ENCODE data around the gene PLEKHO2.

PLEKHO2 gene

DNA sequence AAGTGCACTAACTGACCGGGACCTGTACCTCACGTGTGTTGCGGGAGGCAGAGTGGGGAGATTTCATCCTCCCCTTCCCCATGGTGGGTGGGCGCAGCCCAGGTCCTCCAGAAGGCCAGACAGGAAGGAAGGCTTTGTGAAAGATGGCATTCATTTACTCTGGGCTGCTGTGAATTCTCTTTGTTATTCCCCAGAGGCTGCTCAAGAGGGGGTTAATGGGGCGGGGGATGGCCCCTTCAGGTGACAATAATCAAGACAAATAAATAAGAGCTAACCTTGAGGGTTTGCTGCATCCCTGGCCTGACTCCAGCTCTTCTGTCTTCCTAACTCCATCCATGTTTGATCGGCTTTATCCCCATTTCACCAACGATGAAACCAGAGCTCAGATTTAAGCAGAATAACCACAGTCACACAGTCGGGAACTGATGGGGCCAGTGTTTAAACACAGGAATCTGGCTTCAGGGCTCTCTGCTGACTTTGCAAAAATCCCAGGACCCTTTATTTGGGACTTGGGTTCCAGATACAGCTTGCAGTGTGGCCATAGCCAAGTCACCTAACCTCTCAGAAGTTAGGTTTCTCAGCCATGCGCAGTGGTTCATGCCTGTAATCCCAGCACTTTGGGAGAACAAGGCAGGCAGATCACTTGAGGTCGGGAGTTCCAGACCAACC lies 32.8 kb upstream of the PLEKHO2 start:
- peaks cover 16% of the 10 kb centered on the region for H3K4me1 ChIP-seq (ENCODE audit: control insufficient read depth, low read length)
- H3K4me2 ChIP-seq (ENCODE audit: low read length) = no peak overlapping the region
- H4K20me1 ChIP-seq (ENCODE audit: control insufficient read depth, insufficient read depth, low read depth, low read length) = no peaks in the 10 kb centered on the region

DNA sequence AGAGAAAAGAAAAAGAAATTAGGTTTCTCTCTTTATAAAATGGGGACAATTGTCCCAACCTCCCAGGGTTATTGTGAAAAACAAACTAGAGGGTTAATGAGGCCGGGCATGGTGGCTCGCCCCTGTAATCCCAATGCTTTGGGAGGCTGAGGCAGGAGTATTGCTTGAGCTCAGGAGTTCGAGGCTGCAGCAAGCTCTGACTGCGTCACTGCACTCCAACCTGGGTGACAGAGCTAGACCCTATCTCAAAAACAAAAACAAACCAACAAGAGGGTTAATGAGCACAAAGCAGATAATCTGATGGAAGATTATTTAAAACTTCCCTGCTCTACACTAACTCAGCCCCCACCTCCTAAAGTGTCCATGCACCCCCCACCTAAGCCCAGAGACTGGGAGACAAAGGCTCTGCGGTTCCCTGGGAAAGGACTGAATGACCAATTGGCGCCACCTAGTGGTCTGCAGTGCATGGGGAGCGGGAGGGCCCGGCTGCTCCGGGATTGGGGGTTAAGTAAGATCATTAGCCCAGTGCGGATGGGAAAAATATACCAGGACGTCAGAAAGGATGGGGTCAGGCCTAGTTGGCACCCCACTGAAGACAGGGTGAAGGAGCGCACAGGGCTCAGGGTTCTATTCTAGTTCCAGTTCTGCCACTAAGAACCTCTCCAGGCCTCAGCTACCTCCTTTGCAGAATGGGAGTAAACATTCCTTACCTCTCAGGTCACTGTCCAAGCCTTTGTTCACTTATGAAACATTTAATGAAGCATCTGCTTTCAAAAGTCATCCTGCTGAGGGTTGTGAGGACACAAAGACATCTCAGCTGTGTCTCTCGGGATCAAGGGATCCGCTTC lies 31.8 kb upstream of the PLEKHO2 start:
- no peak overlapping the region for H3K4me2 ChIP-seq (ENCODE audit: low read length)
- TF ChIP-seq, protein P1, sequence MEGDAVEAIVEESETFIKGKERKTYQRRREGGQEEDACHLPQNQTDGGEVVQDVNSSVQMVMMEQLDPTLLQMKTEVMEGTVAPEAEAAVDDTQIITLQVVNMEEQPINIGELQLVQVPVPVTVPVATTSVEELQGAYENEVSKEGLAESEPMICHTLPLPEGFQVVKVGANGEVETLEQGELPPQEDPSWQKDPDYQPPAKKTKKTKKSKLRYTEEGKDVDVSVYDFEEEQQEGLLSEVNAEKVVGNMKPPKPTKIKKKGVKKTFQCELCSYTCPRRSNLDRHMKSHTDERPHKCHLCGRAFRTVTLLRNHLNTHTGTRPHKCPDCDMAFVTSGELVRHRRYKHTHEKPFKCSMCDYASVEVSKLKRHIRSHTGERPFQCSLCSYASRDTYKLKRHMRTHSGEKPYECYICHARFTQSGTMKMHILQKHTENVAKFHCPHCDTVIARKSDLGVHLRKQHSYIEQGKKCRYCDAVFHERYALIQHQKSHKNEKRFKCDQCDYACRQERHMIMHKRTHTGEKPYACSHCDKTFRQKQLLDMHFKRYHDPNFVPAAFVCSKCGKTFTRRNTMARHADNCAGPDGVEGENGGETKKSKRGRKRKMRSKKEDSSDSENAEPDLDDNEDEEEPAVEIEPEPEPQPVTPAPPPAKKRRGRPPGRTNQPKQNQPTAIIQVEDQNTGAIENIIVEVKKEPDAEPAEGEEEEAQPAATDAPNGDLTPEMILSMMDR (IDR thresholded peaks at IDR 0.05; ENCODE audit: low read depth, low read length, poor library complexity, severe bottlenecking) = peak; percentile 97
- no peak for TF ChIP-seq EZH2phosphoT487 (IDR thresholded peaks at IDR 0.05; ENCODE audit: borderline replicate concordance, low read length)
- no peaks in the 10 kb centered on the region for H3K9me2 ChIP-seq (replicated peaks; ENCODE audit: control insufficient read depth, low read length)
- peaks cover 6% of the 10 kb centered on the region; the same call in 1 of the 2 replicates for H3K27me3 ChIP-seq (ENCODE audit: control insufficient read depth, low read length)
- H3K4me3 ChIP-seq (ENCODE audit: low read length) = no peak overlapping the region
- H3K36me3 ChIP-seq (ENCODE audit: control insufficient read depth, low read length) = no peaks in the 10 kb centered on the region
- H4K20me1 ChIP-seq (ENCODE audit: control insufficient read depth, insufficient read depth, low read depth, low read length) = no peaks in the 10 kb centered on the region
- H3K9me3 ChIP-seq (ENCODE audit: control insufficient read depth, insufficient read depth, low read length) = no peaks in the 10 kb centered on the region
- no peak overlapping the region for H3K27ac ChIP-seq (ENCODE audit: low read depth, low read length)
- H3K4me1 ChIP-seq (ENCODE audit: control insufficient read depth, low read length) = peaks cover 16% of the 10 kb centered on the region
- no peaks in the 10 kb centered on the region for H3K79me2 ChIP-seq (ENCODE audit: control insufficient read depth, low read length)
- 0 out of 2 replicates have a peak, but pooled peaks cover 7% of the 10 kb centered on the region for H3F3A ChIP-seq (ENCODE audit: control insufficient read depth, insufficient read depth)

More for the DNA sequence above, 32.8 kb upstream of the PLEKHO2 start:
- no peak overlapping the region for H3K4me3 ChIP-seq (ENCODE audit: low read length)
- no peak overlapping the region for H3K27ac ChIP-seq (ENCODE audit: low read depth, low read length)
- H3K9me3 ChIP-seq (ENCODE audit: control insufficient read depth, insufficient read depth, low read length) = no peaks in the 10 kb centered on the region
- no peaks in the 10 kb centered on the region for H3K9me2 ChIP-seq (replicated peaks; ENCODE audit: control insufficient read depth, low read length)
- peaks cover 6% of the 10 kb centered on the region; the same call in 1 of the 2 replicates for H3K27me3 ChIP-seq (ENCODE audit: control insufficient read depth, low read length)
- no peak for TF ChIP-seq EZH2phosphoT487 (IDR thresholded peaks at IDR 0.05; ENCODE audit: borderline replicate concordance, low read length)
- TF ChIP-seq, protein P1 (IDR thresholded peaks at IDR 0.05; ENCODE audit: low read depth, low read length, poor library complexity, severe bottlenecking) = no peak
- no peaks in the 10 kb centered on the region for H3K79me2 ChIP-seq (ENCODE audit: control insufficient read depth, low read length)
- no peaks in the 10 kb centered on the region for H3K36me3 ChIP-seq (ENCODE audit: control insufficient read depth, low read length)
- H3F3A ChIP-seq (ENCODE audit: control insufficient read depth, insufficient read depth) = 0 out of 2 replicates have a peak, but pooled peaks cover 5% of the 10 kb centered on the region

DNA sequence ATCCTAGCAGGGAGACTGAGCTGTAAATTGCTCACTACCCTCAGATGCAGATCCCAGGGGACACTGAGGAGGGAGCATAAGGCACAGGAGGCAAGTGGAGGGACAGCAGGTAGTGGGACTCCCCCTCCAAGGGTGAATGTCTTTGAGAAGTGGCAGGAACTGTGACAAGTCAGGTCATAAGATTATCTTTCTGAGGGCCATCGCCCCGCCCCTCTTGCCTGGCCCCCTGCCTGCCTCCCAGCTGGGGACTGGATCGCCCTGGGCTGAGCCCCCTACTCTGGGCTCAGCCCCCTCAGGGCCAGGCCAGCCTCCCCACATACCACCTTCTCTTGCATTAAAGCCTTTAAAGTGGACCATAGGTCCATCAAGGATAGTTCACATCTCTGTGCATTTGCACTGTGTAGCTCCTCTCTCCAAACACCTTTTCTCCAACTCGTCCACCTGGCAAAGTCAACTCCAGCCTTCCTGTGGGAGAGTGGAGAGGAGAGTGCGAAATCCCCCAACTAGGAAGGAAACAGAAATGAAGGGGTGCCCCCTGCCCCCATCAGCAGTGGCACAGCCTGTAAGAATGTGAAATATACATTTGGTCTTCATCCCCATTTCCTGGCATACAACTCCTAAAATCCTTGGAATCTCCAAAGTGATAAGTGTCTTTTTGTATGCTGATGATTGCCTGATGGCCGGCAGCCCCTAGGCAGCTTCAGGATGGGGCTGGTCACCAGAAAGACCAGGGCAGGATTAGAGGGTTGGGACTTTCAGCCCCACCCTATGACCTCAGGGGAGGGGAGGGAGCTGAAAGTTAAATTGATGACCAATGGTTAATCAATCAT lies 31.0 kb upstream of the PLEKHO2 start:
- no peak overlapping the region for H3K4me3 ChIP-seq (ENCODE audit: low read length)
- H3K4me2 ChIP-seq (ENCODE audit: low read length) = no peak overlapping the region
- peaks cover 1% of the 10 kb centered on the region; the same call in 1 of the 2 replicates for H3K36me3 ChIP-seq (ENCODE audit: control insufficient read depth, low read length)
- peaks cover 6% of the 10 kb centered on the region; the same call in 1 of the 2 replicates for H3K27me3 ChIP-seq (ENCODE audit: control insufficient read depth, low read length)
- H3K4me1 ChIP-seq (ENCODE audit: control insufficient read depth, low read length) = peaks cover 16% of the 10 kb centered on the region
- TF ChIP-seq EZH2phosphoT487 (IDR thresholded peaks at IDR 0.05; ENCODE audit: borderline replicate concordance, low read length) = no peak
- TF ChIP-seq, protein P1 (IDR thresholded peaks at IDR 0.05; ENCODE audit: low read depth, low read length, poor library complexity, severe bottlenecking) = no peak
- H4K20me1 ChIP-seq (ENCODE audit: control insufficient read depth, insufficient read depth, low read depth, low read length) = no peaks in the 10 kb centered on the region
- no peaks in the 10 kb centered on the region for H3K9me3 ChIP-seq (ENCODE audit: control insufficient read depth, insufficient read depth, low read length)
- no peaks in the 10 kb centered on the region for H3K9me2 ChIP-seq (replicated peaks; ENCODE audit: control insufficient read depth, low read length)
- H3K27ac ChIP-seq (ENCODE audit: low read depth, low read length) = no peak overlapping the region
- H3F3A ChIP-seq (ENCODE audit: control insufficient read depth, insufficient read depth) = 0 out of 2 replicates have a peak, but pooled peaks cover 12% of the 10 kb centered on the region
- H3K79me2 ChIP-seq (ENCODE audit: control insufficient read depth, low read length) = no peaks in the 10 kb centered on the region
